Astrocyte of the hippocampus (primary cell): ENCODE measurements around the gene CELF2.
"Not testable (repeated sequence)": the region's sequence is repeated elsewhere in the genome, so short reads cannot be mapped to it uniquely, and the experiment has no call there.

Experiments used
- DNase-seq: peaks from one replicate; pipeline ENCODE4 v3.0.0; 2011; ENCODE audit warnings: low read depth, low spot score

CELF2 gene

DNA sequence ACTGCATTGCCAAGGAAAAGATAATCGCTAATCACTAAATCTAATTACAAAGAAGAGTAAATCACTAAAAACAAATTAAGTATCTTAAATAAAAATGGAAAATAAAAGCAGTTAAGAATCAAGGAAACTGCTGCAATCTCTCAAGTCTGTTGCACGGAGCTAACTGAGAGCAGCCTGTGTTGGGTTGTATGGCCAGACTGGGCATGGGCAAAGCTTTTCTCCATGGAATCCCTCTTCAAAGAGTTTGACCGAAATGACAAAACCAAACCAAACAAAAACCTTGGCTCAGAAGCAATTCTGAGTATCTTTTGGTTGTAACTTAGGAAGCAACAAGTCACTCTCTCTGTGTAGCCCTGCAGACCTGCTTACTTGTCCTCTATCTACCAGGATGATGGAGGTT lies 78.8 kb downstream of the CELF2 start:
- peak; percentile 9 for DNase-seq

DNA sequence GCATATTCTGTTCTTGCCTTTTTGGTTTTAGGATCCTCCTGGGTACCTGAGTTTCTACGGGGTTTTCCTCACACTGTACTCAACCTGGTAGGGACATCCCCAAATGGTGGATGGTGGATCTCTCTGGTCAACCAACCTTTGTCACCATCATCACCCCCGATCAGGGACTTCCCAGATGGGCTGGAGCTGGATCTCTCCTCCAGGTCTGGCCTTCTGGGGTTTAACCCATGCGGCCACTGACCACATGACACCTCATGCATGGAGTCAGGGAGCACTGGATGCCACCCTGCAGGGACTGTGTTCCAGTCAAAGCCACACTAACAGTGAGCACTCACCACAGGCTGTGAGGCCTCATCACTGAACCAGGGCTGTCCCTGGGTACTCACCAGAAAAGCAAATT lies 80.0 kb downstream of the CELF2 start:
- no peak for DNase-seq

DNA sequence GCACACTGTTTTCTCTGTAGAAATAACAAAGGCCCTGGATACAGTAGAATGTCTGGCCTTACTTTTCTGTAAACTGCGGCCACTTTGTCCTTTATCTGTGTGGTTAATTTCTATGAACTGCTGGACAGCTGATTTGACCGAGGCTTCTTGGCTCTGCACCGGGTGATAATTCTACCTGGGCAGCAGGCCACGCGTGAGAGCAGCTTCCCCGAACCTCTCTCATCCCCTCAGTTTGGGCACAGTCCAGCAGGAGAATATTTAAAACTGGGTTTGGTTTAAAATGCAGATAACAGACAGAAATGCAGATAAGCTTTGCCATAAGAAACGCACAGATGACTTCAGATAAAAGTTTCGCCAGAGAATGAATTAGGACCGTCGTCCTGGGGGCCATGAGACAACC lies 81.0 kb downstream of the CELF2 start:
- peak; percentile 20 for DNase-seq

DNA sequence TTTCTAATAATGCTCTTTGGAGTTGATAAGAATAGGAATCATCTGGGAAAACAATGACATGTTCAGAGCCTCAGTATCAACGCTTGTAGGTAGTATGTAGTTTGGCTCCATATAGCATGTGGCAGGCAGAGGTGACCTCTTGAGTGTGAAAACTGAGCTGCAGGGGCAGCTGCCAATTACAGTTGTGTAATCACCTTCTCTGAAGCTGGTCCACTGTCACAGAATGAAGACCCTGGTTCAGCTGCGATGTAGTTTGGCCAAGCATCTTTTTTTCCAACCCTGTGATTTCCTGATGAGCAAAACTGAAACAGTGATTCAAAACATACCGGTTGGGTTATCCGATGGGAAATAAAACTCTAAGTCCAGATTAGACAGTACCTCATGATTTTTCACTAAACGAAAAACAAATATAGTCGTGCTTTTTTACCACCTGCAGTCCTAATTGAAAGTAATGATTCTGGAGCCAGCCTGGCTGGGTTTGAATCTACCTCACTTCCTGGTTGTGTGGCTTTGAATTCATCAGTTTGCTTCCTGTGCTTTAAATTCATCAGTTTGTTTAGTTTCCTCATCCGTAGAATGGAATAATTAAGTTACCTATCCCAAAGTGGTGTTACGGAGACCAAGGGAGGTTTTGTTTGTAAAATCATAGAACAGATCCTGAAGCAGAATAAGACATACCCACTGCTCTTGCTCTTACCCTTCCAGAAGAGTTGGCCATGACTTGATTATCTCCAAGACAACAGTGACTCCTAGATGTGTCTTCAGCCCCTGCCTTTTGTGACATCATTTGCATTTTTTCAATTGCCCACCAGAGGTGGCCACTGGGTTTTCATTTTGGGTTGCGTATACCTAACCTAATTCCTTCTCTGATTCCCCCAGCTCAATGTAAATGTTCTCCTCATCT lies 87.4 kb downstream of the CELF2 start:
- no peak for DNase-seq

DNA sequence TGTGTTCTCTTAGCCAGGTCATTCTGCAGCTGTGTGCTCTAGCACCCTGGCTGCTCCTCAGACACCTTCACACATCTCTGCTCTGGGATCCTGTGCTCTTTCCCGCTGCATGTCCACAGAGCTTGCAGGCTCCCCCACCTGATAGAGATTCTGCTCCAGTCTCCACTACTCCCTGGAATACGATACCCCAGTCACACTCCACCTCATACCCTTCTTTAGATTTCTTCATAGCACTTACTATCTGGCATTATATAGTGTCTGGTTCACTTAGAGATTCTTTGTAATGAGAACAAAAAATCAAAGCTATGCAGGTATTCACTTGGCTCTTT lies 88.0 kb downstream of the CELF2 start:
- DNase-seq = no peak

DNA sequence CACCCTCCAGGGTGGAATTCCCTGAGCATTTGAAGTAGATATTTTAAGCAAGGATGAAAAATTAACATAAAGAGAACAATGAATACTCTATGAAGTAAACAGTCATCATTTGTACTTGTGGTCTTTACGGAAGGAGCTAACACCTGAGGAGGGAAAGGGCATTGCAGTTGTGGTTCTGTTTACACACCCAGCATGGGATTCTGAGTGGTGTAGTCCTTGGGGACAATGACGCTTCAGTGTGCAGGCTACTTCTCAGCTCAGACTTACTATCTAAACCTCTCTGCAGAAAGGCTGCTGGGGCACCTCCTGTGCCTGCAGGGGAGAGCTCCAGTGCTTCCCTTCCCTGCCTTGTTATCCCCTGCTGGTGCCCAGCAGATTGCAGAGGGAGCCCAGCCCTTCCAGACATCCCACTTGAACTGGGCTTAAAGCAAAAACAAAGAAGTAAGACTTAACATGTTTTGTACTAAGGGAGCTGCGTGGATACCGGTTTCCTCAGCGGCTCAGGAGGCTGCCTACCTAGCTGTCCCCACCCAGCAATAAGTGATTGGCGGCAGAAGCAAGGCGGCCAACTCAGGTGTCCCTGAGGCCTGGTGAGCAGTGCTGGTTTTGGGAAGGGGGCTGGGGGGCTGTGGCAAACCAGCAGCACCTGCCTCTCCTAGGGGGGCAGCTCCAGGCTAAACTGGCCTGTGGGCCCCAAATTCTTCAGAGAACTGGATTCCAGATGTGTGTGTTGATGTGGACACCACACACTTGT lies 89.1 kb downstream of the CELF2 start:
- no peak for DNase-seq

DNA sequence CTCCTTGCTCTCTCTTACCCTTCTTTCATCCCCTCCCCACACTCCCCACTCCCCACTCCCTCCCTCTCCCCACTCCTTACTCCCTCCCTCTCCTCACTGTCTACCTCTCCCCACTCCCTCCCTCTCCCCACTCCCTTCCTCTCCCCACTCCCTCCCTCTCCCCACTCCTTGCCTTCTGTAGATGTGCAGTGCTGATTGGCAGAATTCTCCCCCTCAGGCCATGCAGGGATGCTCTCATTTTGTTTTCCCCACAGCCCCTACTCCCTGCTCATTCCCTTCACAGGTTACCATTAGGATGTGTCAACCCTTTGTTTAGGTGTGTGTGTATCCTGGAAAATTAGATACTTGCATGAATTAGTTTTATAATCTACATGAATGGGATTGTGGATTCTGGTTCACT lies 90.3 kb downstream of the CELF2 start:
- DNase-seq = no peak

DNA sequence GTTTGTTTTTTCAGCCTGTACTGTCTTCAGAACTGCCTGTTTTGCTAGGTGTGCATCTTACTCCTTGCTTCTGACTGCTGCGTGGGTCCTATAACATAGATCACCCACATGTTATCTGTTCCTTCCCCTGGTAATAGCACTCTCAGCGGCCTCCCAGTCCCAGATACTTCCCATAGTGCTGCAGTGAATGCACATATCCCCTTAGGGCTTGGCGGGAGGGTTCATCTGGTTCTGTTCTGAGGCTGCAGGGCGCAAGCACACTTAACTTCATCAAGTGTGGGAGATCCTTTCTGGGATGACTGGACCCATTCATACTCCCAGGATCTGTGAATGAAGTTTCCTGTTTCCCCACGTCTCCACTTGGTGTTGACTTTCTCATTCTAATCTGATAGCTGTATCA lies 90.7 kb downstream of the CELF2 start:
- DNase-seq = no peak

DNA sequence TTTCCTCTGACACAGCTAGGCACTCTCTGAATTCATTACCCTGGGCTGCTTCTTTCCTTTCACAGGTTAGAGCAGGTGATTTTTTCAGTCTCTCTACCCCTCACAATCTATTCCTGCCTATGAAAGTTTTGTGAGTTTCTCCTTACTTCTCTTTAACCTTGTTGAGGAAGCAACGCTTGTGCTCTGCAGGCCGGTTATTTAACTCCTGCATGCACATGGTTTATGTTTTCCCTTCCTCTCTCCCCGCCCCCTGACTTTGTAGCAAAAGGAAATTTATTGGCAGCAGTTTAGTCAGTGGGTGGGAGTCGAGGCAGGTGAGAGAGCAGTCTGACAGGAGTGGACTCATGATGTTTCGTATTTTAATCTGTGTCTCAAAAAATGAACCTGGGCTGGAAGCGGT lies 91.9 kb downstream of the CELF2 start:
- no peak for DNase-seq

DNA sequence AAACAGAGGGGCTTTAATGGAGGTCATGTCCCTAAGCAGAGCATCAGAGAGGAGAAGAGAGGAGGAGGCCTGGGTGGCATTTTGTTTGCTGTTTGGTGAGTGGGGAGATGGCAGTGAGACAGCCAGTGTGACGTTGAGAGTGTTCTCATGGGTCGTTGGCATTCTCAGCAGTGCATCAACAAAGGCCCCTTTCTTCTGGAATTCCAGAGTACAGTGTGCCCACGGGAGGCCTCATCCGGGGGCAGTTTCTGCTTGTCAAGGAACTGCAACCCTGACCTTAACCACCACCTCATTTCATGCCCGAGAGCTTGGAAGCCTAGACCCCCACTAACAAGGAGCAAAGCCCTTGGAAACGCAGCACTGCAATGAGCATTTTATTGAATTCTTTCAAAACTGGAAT lies 92.9 kb downstream of the CELF2 start:
- peak; percentile 55 for DNase-seq

DNA sequence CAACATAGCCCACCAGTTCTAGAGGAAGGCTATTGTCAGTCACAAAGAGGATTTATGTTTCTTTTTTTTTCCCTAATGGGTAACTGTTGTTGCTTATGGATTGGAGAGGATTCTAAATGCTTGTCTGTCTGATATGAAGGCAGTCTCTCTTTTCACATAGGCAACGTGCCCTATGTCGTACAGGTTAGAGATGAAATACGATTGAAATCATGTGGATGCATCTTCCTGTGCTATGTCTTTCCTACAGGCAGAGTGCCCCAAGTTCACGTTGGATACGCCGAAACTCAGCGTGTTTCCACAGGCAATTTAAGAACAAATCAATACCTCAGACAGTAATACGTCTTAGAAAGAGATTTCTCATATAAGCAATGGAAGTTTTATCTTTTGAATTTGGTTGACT lies 93.8 kb downstream of the CELF2 start:
- DNase-seq = no peak

DNA sequence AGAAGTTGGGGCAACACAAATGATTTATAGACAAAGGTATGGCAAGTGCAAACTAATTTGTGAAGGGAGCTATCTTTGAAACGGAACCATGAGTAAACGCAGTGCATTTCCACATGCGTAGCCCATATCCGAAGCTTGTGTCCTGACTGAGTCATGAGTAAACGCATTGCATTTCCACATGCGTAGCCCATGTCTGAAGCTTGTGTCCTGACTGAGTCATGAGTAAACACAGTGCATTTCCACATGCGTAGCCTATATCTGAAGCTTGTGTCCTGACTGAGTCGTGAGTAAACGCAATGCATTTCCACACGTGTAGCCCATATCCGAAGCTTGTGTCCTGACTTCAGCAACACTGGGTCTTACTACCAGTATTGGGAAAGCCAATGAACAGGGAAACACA lies 95.0 kb downstream of the CELF2 start:
- DNase-seq = no peak

DNA sequence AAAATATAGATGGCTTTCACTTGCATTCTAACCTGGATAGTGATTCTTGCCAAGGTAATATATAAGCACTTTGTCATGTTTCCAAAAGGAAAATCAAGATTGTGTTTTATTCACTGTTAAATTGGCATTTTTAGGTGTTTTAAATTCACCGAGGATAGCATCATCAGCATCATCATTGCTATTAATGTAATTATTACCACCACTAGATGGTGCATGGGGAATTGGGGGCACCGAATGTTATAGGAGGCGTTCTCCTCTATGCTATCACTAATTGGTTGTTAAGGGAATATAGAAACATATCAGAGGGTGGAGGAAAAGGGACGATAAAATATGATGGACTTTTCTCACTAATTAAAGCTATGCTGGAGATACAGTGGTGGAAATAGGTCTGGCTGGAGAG lies 95.5 kb downstream of the CELF2 start:
- DNase-seq = no peak

DNA sequence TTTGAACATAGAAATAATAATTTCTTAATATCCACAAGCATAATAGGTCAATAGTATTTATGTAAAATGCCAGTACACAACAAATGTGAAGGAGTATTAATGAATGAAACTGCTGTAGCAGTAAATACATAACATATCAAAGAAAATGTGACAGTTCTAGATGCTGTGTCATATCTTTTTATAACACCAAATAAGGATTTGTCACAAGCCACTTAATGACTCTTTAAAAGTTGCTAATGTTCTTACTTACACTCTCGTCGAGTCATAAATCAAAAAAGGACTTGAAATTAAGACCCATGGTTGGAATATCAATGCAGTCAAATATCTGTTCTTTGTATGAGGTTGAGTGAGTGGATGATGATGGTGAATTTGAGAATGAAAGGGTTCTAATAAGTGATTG lies 96.6 kb downstream of the CELF2 start:
- no peak for DNase-seq

DNA sequence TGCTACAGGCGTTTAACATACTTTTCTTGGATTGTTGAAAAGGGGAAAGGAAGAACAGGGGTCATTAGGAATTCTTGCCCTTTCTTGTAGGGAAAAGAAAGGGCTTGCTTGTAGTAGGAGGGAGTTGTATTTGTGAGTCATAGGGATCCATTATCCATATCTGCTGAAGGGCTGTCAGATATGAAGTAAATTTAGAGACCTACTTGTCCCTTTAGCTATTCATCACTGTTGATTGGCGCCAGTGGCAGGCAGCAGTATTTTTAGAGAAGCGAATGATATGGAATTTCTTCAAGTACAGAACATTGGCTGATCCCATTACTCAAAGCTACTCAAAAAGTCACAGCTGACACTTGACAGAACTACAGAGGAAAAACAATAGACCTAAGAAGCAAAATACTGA lies 97.7 kb downstream of the CELF2 start:
- no peak for DNase-seq

DNA sequence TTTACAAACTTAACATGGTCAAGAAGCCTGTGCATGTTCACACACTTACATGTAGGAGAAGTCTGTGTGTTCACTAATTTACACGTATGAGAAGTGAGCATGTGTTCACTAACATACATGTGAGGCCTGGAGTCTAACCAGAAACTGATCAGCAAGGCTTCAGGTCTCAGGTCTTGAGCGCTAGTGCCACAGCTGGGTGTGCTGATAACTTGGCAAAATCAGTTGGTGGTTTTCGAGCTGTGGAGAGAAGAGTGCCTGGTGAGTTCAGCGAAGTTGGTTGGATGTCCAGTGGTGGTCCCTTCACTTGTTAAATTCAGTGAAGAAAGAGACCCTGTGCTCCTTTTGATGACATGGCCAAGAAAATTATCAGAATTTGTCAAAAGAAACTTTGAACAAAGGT lies 98.7 kb downstream of the CELF2 start:
- DNase-seq = no peak

DNA sequence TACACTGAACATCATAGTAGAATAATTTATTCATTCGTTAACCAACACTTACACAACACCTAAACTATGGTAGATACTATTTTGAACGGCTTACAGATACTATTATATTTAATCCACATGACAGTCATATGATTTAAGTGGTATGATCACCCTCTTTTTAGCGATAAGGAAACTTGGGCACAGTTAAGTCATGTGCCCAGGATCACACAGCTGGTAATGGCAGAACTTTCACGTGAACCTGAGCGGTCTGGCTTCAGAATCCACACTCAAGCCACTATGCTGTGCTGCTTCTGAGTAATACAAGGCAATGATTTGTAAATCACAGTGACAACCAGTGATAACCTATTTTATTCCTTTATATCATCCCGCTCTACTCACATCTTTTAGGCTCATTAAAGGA lies 99.1 kb downstream of the CELF2 start:
- no peak for DNase-seq

DNA sequence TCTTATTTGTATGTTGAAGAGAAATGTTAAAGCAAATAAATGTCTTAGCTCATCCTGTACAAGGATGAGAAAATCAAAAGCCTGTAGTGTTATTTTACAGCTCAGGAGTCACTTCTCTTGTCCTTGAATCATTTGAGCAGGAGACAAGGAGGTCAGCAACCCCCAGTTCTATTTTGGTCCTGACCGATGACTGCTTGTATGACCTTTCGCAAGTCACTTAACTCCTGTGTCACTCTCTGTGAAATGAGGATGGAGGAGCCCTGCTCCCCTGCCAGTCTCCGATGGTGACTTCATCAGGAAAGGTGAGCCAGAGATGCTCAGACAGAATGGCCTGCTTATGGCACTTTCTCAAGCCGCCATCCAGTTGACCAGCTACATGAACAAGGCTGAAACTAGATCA lies 101.0 kb downstream of the CELF2 start:
- DNase-seq = no peak

DNA sequence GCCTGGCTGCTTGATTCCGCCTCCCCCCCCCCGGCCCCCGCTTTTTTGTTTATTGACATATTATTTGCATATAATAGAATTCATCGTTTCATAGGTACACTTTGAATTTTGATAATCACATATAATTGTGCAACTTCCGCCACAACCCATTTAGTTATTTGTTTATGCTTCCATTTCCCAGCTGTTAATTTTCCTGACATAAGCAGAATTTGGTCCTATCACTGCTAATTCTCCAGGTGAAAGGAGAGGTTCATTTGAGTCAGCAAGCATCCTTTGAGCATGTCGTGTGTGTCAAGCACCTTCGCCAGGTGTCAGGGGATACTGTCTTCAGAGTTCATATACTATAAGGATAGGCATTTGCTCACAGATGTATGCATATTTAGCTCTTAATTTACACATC lies 102.2 kb downstream of the CELF2 start:
- no peak for DNase-seq

DNA sequence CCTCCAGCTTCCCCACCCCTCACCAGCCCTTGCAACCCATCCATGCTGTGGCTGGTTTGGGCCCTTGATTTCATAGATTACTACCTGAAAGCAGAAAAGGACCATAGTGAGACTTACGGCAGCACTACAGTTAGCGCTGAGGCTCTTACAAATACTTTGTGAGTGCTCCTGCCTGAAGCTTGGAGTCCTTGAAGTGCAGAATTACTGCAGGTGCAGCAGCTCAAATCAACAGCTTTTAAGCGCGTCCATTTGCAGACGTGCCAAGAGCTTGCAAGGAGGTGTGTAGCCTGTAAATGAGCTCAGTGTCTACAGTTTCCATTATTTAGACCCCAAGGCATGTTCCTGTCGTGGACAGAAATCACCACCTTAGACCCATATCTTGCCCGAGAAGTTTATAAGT lies 103.0 kb downstream of the CELF2 start:
- no peak for DNase-seq

DNA sequence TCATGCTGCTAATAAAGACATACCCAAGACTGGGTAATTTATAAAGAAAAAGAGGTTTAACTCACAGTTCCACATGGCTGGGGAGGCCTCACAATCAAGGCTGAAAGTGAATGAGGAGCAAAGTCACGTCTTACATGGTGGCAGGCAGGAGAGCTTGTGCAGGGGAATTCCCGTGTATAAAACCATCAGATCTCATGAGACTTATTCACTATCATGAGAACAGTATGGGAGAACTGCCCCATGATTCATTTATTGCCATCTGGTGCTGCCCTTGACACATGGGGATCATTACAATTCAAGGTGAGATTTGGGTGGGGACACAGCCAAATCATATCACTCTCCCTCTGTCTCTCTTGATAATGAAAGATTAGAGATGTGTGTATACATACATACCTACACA lies 106.2 kb downstream of the CELF2 start:
- DNase-seq = not testable (repeated sequence)

DNA sequence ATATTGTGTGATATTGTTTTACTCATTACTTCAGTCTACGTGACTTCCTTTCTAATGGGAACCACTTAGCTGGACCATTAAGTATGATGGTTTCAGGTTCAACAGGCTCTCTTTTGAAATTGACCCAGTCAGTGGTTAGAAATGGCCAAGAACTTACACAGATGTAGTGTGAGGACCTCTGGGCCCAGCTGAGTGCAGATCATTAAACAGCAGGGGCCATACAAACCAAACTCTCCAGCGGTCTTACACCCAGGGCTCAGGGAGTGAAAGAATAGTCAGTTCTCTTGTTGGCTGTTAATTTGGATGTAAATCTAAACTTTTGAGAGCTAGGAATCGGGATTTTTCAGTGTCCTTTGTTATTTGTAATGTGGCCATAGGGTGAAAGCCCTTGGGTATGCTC lies 107.3 kb downstream of the CELF2 start:
- no peak for DNase-seq

DNA sequence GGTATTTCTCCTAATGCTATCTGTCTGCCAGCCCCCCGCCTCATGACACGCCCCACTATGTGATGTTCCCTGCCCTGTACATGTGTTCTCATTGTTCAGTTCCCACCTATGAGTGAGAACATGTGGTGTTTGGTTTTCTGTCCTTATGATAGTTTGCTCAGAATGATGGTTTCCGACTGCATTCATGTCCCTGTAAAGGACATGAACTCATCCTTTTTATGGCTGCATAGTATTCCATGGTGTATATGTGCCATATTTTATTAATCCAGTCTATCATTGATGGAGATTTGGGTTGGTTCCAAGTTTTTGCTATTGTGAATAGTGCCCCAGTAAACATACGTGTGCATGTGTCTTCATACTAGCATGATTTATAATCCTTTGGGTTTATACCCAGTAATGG lies 109.3 kb downstream of the CELF2 start:
- DNase-seq = not testable (repeated sequence)
